ENCODE data around the gene FITM1.
"Not testable (repeated sequence)": the region's sequence is repeated elsewhere in the genome, so short reads cannot be mapped to it uniquely, and the experiment has no call there.

Gene FITM1

GRCh38 chr14:24098229-24098926 is 32.1 kb upstream of the FITM1 start:
- no peak for DNase-seq

- DNase-seq: no peak
Measured at GRCh38 chr14:24098927-24099813, 31.3 kb upstream of the FITM1 start.

GRCh38 chr14:24100197-24100981 is 30.1 kb upstream of the FITM1 start:
- DNase-seq: no peak

- no peak for DNase-seq
Measured at GRCh38 chr14:24100982-24101494, 29.4 kb upstream of the FITM1 start.

GRCh38 chr14:24102357-24103048 is 28.0 kb upstream of the FITM1 start:
- no peak for DNase-seq

- DNase-seq: no peak
Measured at GRCh38 chr14:24103451-24103850, 27.0 kb upstream of the FITM1 start.

- not testable (repeated sequence) for DNase-seq
Measured at GRCh38 chr14:24105609-24106239, 24.7 kb upstream of the FITM1 start.

GRCh38 chr14:24106672-24107271 is 23.7 kb upstream of the FITM1 start:
- no peak for DNase-seq

- DNase-seq: no peak
Measured at GRCh38 chr14:24108336-24108874, 22.1 kb upstream of the FITM1 start.

- DNase-seq: no peak
Measured at GRCh38 chr14:24110060-24110459, 20.4 kb upstream of the FITM1 start.

GRCh38 chr14:24110523-24110922 is 19.9 kb upstream of the FITM1 start:
- DNase-seq: no peak

GRCh38 chr14:24113379-24113800 is 17.1 kb upstream of the FITM1 start:
- DNase-seq: peak; percentile 50

GRCh38 chr14:24113801-24114531 is 16.5 kb upstream of the FITM1 start:
- peak; percentile 98 for DNase-seq

- DNase-seq: peak; percentile 100
Measured at GRCh38 chr14:24114532-24115421, 15.7 kb upstream of the FITM1 start, which contains the start of the genes DCAF11 and NRL. Gene DCAF11, plus strand, starts transcription at chr14:24114777. Its CDS starts 818 bp downstream, at chr14:24115595. Gene NRL, minus strand, starts transcription at chr14:24114949. Its CDS starts 32,101 bp downstream, at chr14:24082848.

GRCh38 chr14:24115422-24116127 is 14.9 kb upstream of the FITM1 start:
- no peak for DNase-seq

GRCh38 chr14:24116128-24116814 is 14.2 kb upstream of the FITM1 start:
- DNase-seq: no peak

GRCh38 chr14:24117179-24117578 is 13.3 kb upstream of the FITM1 start:
- DNase-seq: no peak

GRCh38 chr14:24119691-24120090 is 10.8 kb upstream of the FITM1 start:
- DNase-seq: no peak
